Measurements from ENCODE around the gene IMP4. TPM values are rescaled to one million over a fixed set of nuclear protein-coding genes. Genes with fewer than 3 reads are reported as not detected.

IMP4 gene
- total RNA-seq, 1 experiment from 2014 or later: 207 TPM

GRCh38 chr2:130334026-130334425 lies 8.7 kb upstream of the IMP4 start:
- Histone ChIP-seq H3K27ac (ENCODE audit: low read length) (no peak overlapping the region), H3K36me3 (ENCODE audit: low read depth, low read length) (peaks cover 4% of the 10 kb centered on the region; the same call in 1 of the 2 replicates), H3K79me2 (ENCODE audit: low read length) (no peaks in the 10 kb centered on the region), H3K9me3 (ENCODE audit: low read length) (no peaks in the 10 kb centered on the region), H4K20me1 (ENCODE audit: low read length) (no peaks in the 10 kb centered on the region), H3K4me3 (ENCODE audit: low read length) (no peak overlapping the region), H3K9me2 (replicated peaks; ENCODE audit: low read length) (no peaks in the 10 kb centered on the region), H2AFZ (ENCODE audit: low read length) (no peak overlapping the region), H3K9ac (ENCODE audit: low read length) (no peak overlapping the region), H3F3A (ENCODE audit: low read length, unreplicated experiment) (no peaks in the 10 kb centered on the region), H3K4me2 (ENCODE audit: low read length) (no peak overlapping the region), H3K4me1 (ENCODE audit: insufficient read depth, low read length) (peaks cover 11% of the 10 kb centered on the region), H3K27me3 (ENCODE audit: low read length) (peaks cover 8% of the 10 kb centered on the region)
- POLR2A ChIA-PET (ENCODE audit: unreplicated experiment): no interaction called here
- TF ChIP-seq EZH2phosphoT487 (IDR thresholded peaks at IDR 0.05; ENCODE audit: borderline replicate concordance, low read length): no peak
- TF ChIP-seq CTCF (conservative IDR thresholded peaks at IDR 0.05; ENCODE audit: low read depth, low read length): no peak
- no peak for TF ChIP-seq EZH2 (IDR thresholded peaks at IDR 0.05; ENCODE audit: low read length, unreplicated experiment)
- ATAC-seq (no peak), DNase-seq (no peak)
- intact Hi-C loops (cut with micrococcal nuclease): no loop called here
- BruUV-seq (replicated peaks): no TSS peak
- CTCF ChIA-PET: no interaction called here

- TF ChIP-seq EZH2phosphoT487 (IDR thresholded peaks at IDR 0.05; ENCODE audit: borderline replicate concordance, low read length) (no peak), EZH2 (IDR thresholded peaks at IDR 0.05; ENCODE audit: low read length, unreplicated experiment) (no peak)
- Histone ChIP-seq H3K9me2 (replicated peaks; ENCODE audit: low read length) (no peaks in the 10 kb centered on the region), H3K4me1 (ENCODE audit: insufficient read depth, low read length) (peaks cover 11% of the 10 kb centered on the region), H3K27me3 (ENCODE audit: low read length) (peaks cover 8% of the 10 kb centered on the region), H3K9ac (ENCODE audit: low read length) (no peak overlapping the region), H3F3A (ENCODE audit: low read length, unreplicated experiment) (no peaks in the 10 kb centered on the region), H4K20me1 (ENCODE audit: low read length) (no peaks in the 10 kb centered on the region), H3K27ac (ENCODE audit: low read length) (no peak overlapping the region), H3K4me2 (ENCODE audit: low read length) (no peak overlapping the region), H3K79me2 (ENCODE audit: low read length) (no peaks in the 10 kb centered on the region), H3K9me3 (ENCODE audit: low read length) (no peaks in the 10 kb centered on the region), H3K4me3 (ENCODE audit: low read length) (no peak overlapping the region), H3K36me3 (ENCODE audit: low read depth, low read length) (peaks cover 4% of the 10 kb centered on the region; the same call in 1 of the 2 replicates), H2AFZ (ENCODE audit: low read length) (no peak overlapping the region)
- intact Hi-C loops (cut with micrococcal nuclease): no loop called here
- POLR2A ChIA-PET (ENCODE audit: unreplicated experiment): no interaction called here
- CTCF ChIA-PET: no interaction called here
- no TSS peak for BruUV-seq (replicated peaks)
- DNase-seq (no peak), ATAC-seq (no peak)
Measured at GRCh38 chr2:130335226-130335625, 7.5 kb upstream of the IMP4 start.

GRCh38 chr2:130336150-130336876 lies 6.4 kb upstream of the IMP4 start:
- DNase-seq (no peak), ATAC-seq (no peak)
- peak overlapping the region; percentile 35; the same call in 1 of the 2 replicates for H3K4me3 ChIP-seq (ENCODE audit: low read length)
- H3K9me3 ChIP-seq (ENCODE audit: low read length): no peaks in the 10 kb centered on the region
- H3K9ac ChIP-seq (ENCODE audit: low read length): no peak overlapping the region
- POLR2A ChIA-PET (ENCODE audit: unreplicated experiment): interaction anchor here (0.5 to 0.6 kb wide), 2 partner anchors 95 to 155 kb away, joined by 5 to 9 read pairs; partner anchors contain the start of gene SMPD4
- H3K9me2 ChIP-seq (replicated peaks; ENCODE audit: low read length): no peaks in the 10 kb centered on the region
- H3K36me3 ChIP-seq (ENCODE audit: low read depth, low read length): peaks cover 4% of the 10 kb centered on the region; the same call in 1 of the 2 replicates
- peaks cover 3% of the 10 kb centered on the region; the same call in 1 of the 2 replicates for H3K27me3 ChIP-seq (ENCODE audit: low read length)
- no peak overlapping the region for H3K27ac ChIP-seq (ENCODE audit: low read length)
- H3K4me2 ChIP-seq (ENCODE audit: low read length): peak overlapping the region; percentile 66
- TF ChIP-seq EZH2phosphoT487 (IDR thresholded peaks at IDR 0.05; ENCODE audit: borderline replicate concordance, low read length): no peak
- TF ChIP-seq CTCF (conservative IDR thresholded peaks at IDR 0.05; ENCODE audit: low read depth, low read length): no peak
- no peak for TF ChIP-seq EZH2 (IDR thresholded peaks at IDR 0.05; ENCODE audit: low read length, unreplicated experiment)
- intact Hi-C loops (cut with micrococcal nuclease): no loop called here
- H3K4me1 ChIP-seq (ENCODE audit: insufficient read depth, low read length): peaks cover 13% of the 10 kb centered on the region
- H2AFZ ChIP-seq (ENCODE audit: low read length): peak overlapping the region; percentile 35; the same call in 1 of the 2 replicates
- CTCF ChIA-PET: no interaction called here
- no peaks in the 10 kb centered on the region for H3F3A ChIP-seq (ENCODE audit: low read length, unreplicated experiment)
- no peaks in the 10 kb centered on the region for H4K20me1 ChIP-seq (ENCODE audit: low read length)
- no TSS peak for BruUV-seq (replicated peaks)
- H3K79me2 ChIP-seq (ENCODE audit: low read length): no peaks in the 10 kb centered on the region
